Stimulated activated CD4-positive, alpha-beta T cell treated with anti-CD3 and anti-CD28 coated beads, Interleukin-2, amount 100 ng/mL, for 48 hours (primary cell): ENCODE measurements around the gene NTRK1.

ENCODE experiments used
- DNase-seq, 2 donors: peaks; one replicate each; pipeline ENCODE4 v3.0.0-alpha.2; 2020

NTRK1 gene

DNA sequence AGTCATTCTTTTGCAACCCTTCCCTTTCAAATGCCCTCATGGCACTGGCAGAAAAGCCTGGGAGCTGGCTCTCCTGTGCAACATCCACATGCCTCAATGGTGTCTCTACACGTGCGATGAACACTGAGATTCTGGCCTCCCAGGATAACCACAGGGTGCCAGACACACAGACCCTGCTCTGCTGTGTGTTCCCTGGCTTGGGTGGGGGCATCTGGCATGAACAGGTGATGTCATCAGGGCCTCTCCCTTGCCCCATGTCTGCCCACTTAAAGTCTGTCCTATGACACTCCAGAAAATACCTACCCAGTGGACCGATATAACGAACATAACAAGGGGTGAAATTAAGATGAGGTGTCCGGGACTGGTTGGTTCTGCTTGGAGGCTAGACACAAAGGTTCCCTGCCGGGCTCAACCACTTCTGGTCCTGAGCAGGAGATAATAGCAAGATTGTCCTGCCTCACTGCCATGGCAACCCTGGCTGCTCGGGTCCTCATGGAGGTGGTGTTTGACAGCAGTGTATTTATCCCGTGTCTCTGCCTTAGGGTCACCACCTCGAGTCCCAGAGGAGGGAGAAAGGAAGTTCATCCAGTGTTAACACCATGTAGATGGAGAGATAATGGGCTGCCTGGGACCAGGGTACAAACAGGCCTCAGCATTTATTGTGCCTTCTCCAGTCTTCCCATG is 21.1 kb upstream of the NTRK1 start:
- no peak for DNase-seq

DNA sequence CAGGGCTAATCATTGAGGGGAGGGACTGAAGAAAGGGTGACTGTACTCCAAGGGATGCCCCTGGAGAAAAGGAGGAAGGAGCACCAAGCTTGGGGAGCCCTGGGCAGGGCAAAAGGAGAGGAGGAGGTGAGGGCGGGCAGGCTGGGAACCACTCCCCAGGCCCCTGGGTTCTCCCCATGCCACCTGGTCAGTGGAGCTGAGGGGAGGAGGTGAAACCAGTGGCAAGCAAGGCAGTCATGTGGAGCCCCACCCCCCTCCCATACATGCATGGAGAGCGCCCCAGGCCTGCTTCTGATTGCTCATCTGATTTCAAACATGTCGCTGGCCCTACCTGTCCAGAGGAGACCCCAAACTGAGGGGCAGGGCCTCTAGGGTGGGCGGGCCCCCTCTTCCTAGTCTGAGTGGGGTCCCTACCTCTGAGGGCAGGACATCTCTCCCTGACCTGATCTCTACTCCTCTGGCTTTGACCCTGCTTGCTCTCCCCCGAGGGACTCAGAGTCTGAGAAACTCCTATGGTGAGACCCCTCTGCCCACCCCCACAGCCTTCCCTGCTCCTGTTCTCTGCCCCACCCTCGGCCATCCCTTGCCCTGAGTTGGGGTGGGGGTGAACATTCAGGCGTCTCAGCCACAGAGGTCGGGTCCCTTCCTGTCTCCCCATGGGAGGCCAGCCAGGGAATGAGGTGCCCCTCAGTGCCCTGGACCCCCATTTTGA is 20.3 kb upstream of the NTRK1 start:
- DNase-seq, result no peak

DNA sequence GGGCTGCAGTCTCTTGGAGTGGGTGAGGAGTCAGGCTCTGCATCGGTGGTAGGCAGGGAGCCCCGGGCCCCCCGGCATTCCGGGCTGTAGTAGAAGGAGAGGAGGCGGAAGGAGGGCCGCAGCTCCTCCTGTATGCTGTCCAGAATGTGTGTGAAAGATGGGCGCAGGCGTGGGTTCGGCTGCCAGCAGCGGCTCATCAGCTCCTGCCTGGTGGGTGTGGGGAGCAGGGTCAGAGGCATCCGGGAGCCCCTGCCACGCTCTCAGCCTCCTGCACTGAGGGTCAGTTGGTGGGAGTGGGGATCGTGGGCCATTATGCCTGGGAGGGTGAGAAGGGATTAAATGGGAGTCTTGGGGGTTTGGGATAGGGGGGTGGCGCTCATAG is 19.8 kb upstream of the NTRK1 start:
- no peak for DNase-seq

DNA sequence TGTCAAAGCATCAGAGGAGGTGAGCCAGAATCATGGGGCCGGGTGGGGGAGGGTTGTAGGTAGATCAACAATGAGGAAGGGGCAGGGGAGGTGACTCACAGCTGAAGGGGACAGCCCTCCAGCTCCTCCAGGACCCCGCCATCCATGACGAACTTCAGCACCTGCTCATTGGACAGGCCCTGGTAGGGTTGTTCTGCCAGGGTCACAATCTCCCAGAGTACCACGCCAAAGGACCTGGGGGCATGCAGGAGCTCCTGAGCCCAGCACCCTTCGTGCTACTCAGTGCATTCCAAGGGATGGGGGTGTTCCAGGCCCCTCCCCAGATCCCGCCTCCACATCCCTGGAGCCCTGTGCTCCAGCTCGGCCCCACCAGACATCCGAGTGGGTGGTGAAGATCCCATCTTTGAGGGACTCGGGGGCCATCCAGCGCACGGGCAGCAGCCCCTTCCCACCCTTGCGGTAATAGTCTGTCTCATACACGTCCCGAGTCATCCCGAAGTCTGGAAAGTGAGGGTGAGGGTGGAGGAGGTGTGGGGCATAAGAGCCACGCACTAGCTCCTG is 19.3 kb upstream of the NTRK1 start:
- no peak for DNase-seq

DNA sequence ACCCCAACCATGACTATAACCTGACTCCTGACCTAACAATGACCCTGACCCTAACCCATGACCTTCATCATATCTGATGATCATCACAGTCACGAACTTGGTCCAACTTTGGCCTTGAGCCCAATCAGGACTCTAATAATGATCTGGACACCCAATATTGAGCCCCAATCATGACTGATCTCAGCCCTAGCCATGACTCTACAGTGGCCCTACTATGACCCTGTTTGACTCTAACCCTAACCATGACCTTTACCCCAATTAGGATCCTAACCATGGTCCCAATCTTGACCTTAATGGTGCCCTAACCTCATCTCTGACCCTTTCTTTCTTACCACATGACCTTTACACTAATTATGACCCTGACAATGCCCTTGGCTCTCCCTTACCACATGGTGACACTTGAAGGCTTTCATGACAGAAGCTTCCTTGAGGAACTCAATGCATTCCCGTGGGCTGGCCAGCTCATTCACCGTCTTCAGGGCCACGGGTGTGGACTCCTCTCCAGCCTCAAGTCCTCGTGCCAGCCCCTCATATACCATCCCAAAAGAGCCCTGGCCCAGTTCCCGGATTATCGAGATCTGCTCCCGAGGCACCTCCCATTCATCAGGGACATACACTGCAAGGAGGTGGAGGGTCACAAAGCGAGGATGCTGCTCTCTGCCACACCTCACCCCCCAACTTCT is 17.9 kb upstream of the NTRK1 start:
- DNase-seq, result no peak

DNA sequence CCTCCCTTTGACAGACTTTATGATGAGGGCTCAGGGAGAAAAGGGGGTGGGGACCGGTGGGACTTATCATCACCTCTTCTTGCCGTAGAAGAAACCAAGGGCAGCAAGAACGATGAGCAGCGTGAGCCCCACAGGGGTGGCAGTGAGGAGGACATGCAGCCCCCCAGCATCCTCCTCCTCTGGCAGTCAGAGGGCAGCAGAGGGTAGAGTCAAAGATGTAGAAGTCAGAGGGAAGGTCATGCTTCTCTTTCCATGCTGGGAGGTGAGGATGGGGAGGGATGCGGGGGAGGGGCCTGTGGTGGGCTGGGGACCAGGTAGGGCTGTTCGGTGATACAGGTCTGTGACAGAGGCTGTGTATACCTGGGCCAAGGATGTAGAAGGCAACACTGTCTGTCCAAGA is 16.6 kb upstream of the NTRK1 start:
- no peak for DNase-seq

DNA sequence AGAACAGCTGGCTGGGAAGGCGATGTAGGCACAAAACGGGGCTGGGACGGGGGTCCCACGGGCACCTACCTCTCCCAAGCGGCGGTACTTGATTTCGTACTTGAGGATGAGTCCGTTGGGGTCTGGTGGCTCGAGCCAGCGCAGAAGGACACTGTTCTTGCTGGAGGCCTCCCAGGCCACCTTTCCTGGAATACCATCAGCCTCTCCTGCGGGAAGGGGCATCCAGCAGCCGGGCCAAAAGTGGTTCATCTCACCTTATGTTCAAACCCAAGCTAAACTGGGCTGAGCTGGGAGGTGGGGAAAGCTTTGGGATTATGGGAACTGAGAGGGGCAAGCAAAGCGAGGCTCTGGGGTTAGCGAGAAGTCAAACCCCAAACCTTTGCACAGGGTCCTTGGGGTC is 16.0 kb upstream of the NTRK1 start:
- DNase-seq, result no peak

DNA sequence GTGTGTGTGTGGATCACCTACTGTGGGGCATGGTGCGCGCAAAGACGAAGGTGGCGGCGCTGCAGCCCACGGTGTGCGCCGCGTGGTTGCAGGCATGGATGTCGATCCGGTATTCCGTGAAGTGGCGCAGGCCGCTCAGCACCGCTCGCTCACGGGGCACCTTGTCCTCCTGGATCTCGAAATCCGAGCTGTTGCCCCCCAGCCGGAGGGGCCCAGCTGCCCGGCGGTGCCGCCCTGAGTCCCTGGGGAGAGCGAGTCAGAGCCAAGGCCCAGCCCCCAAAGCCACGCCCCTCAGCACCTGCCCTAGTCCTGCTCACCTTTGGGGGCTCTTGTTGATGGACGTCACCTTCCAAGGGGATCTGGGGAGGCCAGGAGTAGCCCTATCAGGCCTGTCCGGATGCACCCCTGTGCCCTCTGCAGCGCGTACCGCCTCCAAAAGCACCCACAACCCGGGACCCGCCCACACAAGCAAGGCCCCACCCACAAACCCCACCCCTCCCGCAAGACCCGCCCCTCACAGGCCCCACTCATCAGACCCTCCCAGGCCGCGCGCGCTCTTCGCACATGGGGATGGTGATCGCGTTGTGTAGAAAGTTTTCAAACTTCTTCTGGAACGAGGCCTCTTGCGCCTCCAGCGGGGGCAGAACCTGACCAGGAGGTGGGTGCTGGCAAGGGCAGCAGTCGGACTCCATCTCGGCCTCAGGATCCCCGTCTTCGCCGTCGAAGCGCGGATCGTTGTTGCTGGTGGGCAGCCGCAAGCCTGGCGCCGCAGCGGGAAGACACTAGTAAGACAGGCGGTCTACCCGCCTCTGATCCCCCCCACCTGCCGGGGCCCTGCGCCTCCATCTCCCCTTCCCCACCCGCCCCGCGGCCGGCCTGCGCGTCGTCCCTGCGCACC is 15.4 kb upstream of the NTRK1 start:
- peak in 1 of 2 donors; percentile 36 for DNase-seq

DNA sequence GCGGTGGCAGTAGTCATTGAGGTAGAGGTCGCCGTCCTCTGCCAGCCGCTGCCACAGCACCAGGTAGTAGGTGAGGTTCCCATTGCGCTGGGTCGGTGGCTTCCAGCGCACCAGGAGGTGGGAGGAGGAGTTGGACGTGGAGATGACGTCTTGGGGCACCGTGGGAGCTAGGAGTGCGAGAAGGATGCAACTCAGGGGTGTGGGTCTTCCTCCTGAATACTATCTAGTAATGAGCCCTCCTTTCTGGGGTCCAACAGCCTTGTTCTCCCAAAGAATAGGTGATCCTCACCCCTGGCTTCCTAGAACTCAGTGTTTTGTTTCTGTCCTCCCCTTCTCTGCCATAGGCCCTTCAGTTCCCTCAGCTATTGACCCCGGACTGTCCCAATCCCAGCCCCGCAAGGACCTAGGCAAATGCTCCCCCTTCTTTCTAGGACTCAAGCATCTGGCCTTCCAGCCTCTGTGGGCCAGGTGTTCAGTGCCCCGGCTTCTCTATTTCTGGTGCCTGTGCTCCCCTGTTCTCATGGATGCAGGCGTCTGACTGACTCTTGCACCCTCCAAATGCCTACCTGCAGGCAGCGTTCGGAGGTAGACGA is 14.6 kb upstream of the NTRK1 start:
- DNase-seq, result no peak

DNA sequence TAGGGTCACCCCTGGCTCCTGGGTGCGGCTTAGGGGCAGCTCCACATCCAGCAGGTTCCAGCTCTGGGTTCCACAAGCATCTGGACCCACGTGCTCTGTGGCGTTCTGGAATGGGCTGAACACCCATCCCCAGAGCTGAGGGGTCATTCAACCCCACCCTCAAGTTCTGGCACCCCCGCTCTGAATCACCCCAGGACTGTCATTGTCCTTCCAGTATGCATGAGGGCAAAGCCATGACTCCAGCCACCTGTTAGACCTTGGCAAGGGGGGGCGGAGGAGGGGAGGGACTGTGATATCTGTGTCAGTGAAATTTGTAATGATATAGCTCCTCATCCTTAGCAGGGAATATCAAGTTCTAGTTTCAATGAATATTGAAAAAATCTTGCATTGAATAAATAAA is 14.0 kb upstream of the NTRK1 start:
- DNase-seq, result no peak

DNA sequence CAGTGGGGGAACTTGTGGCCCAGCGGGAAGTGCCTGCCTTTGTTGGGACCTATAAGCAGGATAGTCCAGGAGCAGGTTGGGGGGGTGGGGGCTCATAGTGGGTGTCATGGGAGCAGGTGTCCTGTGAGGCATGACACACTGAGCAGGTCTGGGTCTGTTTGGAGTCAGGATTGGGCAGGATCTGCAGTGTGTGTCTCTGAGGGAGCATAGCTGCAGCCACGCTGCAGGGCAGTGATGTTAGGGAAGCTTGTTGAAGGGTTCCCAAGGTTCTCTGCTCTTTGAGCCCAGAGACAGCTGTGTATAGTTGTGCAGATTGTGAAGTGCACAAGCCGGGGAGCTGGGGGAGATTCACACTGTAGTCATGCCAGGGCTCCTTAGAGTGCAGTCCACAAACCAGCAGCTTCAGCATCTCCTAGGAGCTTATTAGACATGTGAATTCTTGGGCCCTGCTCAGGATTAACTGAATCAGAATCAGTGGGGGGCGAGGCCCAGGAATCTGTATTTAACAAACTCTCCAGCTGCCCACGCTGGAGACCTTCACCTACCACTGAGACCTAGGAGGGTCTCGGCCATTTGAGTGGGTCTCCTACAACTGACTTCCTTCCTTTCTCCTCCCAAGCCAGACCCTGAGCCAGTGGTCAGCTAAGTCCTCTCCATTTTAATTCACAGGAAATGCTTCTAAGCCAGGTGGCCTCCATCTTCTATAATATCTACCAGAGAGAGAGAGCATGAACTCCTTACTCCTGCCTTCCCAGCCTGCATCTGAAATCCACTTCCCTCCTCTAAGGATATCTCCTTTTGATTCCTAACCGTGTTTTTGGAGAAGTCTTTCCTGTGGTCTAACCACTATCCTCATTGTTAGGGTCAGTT is 12.8 kb upstream of the NTRK1 start:
- DNase-seq, result no peak

DNA sequence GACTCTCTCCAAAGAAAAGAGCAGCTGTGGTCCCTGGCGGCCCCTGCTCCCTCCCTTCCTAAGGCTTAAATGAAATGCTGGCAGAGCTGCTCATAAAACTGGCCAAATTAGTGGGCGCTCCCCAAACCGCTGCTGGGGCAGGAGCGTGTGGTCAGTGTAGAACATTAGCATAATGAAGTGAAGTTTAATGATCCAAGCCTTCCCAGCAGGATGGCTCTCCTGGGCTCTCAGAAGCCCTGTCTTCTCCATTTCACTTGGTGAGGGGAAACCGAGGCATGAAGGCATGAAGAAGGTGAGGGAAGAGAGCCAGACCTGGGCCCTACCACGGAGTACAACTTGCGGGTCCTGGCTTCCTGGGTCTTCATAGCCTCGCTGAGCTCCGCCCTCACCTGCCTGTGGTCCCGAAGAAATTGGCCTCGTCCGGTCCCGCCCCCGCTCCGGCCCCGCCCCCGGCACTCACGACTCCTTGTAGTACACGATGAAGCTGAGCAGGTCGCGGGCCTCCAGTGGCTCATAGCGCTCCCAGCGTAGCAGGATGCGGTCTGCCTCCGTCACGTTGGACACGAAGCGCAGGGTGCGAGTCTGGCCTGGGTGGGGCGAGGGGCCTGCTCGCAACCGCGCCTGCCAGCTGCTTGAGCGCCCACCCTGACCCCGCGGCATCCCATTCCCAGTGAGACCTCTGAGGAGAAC is 12.1 kb upstream of the NTRK1 start:
- peak; percentile 37 to 61 for DNase-seq

DNA sequence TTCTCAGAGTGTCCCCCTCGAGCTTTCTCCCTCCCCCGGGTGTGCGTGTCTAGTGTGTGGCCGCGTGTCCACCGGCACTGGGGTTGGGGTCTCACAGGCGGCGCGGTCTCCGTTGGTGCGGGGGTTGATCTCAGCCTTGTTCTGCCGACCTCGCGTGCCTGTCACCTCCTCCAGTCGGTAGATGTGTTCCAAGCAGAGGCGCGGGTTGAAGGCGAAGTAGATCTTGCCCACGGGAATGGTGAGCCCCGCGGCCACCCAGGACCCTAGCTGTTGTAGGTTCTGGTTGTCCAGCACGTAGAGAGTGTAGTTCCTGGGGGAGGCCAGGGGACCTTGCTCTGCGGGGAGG is 11.5 kb upstream of the NTRK1 start:
- DNase-seq, result no peak

DNA sequence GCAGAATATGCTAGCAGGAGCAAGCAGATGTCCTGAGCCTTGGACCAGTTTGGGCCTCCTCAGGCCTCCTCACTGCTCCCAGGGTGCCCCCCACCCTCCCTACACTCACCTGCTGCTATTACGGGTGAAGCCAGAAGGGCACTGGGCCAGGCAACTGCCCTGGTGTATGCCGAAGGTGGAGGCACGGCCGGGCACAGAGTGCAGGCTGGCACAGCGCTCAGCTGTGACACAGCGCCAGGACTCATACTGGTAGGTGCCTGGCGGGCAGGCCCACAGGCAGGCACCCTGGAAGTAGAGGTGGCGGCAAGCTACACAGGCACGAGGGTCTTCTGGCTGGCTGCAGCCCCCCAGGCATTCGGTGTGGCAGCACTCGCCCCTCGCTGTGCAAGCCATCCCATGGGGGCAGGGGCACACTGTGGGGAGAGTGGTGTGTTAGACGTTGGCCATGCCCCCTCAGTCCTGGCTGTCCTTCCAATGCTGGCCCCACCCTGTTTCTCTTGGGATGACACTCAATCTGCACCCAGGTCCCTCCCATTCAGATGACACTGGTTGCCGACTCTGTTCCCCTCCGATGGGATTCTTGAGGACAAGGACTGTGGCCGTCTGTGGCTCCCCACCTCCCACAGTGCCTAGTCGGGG is 8.8 kb upstream of the NTRK1 start:
- no peak for DNase-seq

DNA sequence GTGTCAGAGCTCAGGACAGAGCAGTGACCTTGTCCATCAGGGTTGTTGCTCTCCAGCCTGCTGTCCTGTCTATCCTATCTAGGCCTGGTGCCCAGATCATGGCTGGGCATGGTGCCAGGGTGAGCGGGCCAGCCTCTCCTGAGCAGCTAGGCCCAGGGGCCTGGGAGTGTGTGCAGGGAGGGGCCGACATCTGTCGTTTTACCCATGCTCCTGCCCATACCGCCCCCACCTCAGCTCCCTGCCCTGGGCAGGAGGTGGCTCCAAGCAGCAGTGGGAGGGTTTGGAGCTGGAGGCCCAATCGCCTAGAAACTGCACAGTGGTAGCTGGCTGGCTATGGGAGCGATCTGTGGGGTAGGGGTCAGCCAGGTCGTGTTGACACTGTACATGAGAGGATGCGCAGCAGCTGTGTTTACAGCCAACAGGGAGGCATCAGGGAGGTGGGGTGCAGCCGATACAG is 8.2 kb upstream of the NTRK1 start:
- DNase-seq, result no peak

DNA sequence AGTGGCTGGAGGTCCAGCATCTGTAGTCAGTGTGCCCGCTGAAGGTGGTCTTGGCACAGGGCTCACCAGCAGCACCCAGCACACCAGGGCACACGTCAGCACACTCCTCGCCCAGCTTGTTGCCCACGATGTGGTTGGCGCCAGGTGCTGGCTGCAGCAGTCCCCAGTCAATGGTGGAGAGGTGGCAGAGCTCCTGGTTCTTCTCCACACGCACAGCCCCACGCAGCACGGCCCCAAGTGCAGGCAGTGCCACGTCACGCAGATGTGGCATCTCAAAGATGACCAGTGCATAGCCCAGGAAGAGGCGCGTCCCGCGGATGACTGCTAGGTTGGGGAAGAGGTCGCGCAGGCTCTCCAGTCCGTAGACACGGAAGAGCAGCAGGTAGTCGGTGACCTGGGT is 6.9 kb upstream of the NTRK1 start:
- no peak for DNase-seq

DNA sequence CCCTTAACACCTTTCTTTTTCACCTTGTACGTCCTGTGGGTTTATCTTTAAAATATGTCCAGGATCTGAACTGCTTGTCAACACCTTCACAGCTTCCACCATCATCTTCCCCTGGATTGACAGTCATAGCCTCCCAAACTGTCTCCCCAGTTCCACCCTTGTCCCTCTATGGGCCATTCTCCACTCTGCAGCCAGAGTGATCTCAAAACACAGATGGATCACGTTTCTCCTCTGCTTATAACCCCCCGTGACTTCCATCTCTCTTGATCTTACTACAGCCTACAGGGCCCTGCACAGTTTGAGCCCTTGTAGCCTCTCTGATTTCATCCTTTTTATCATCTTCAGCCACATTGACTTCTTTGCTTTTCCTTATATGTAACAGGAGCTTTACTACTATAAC is 6.0 kb upstream of the NTRK1 start:
- no peak for DNase-seq

DNA sequence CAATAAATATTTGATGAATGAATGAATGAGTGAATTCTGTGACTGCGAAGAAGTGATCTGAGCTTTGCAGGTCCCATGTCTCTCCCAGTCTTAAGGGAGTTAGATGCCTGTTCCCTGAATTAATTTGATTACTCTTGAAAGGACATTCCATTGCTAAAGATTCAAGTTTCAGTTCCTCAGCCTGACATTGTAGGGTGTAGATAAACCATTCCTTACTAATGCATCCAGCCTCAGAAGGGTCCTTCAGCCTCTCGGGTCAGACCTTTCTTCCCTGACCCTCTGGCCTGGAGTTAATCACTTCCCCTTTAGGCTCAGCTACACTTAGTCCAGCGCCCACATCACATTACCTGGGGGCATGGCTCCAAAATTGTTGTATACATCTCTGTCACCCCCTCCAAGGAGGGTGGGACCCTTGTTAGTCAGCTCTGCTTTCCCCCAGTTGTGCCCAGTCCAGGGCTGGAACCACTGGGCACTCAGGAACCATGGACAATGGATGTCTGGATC is 4.3 kb upstream of the NTRK1 start:
- DNase-seq, result no peak

DNA sequence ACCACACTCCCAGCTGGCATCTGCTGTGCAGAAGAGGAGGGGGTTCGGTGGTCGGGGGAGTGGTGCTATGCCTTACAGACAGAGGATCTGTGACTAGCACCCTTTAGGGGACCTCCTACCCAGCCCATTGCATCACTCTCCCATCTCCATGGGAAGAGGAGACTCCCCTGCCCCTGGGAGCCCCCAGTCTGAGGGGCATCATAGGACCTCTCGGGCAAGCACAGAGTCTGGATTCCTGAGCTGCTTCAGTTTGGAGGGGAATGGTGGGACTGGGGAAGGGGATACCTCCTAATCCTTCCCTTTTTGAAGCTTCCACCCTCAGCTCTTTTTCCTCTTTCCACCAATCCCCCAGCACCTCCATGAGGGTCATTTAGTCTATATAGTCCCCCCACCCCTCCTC is 3.1 kb upstream of the NTRK1 start:
- DNase-seq, result no peak

DNA sequence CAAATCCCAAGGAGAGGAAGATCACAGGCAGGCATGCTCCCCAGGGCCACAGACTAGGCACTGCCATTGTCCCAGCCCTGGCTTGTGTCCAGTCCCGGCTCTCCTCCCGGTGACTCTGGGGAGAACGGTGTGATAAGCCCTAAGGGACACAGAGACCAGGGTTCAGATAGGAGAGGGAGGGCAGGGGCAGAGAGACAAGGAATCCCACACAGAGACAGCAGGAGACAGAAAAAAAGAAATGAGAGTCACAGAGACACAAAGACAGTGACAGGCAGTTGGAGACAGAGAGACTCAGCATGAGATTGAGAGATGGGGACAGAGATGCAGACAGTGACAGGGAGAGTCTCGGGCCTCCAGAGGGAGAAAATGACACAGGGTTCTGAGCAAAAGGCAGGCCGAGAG is 2.1 kb upstream of the NTRK1 start:
- no peak for DNase-seq
